Gastroesophageal sphincter (tissue), 4 donors: ENCODE results near the gene TIGAR. TPM values are rescaled to one million over a fixed set of nuclear protein-coding genes. Genes with fewer than 3 reads are reported as not detected.

ENCODE experiments used
- ATAC-seq: fragments of 150-250 bp; one replicate; pipeline ENCODE4 v1.9.1; 2016; ENCODE audit warnings: mild to moderate bottlenecking, moderate library complexity
- H3K27ac ChIP-seq, 4 donors: fragments of 200-600 bp; sonication (generic) in 3 of 4; 1 replicate in 3 of 4; 2 replicates in 1 of 4; pipeline ENCODE4 v1.5.1; 2016 to 2019
- H3K27me3 ChIP-seq: fragments of 200-600 bp; sonication (generic); one replicate; pipeline ENCODE4 v1.5.1; 2019
- H3K36me3 ChIP-seq, 2 donors: fragments of 200-600 bp; sonication (generic); one replicate each; pipeline ENCODE4 v1.5.1; 2019; ENCODE audit warnings: control low read depth in 1 of 2
- H3K4me1 ChIP-seq, 3 donors: fragments of 200-600 bp; sonication (generic); 1 replicate in 2 of 3; 2 replicates in 1 of 3; pipeline ENCODE4 v1.5.1; 2016 to 2019; ENCODE audit warnings: control low read depth in 2 of 3
- H3K4me3 ChIP-seq, 2 donors: fragments of 200-600 bp; sonication (generic); one replicate each; pipeline ENCODE4 v1.5.1; 2019; ENCODE audit warnings: mild to moderate bottlenecking in 1 of 2, moderate library complexity in 1 of 2
- H3K9me3 ChIP-seq, 3 donors: fragments of 200-600 bp; sonication (generic); one replicate each; pipeline ENCODE4 v1.5.1; 2017 to 2019; ENCODE audit warnings: control low read depth in 2 of 3
- CTCF ChIP-seq, 4 experiments: fragments of 200-600 bp in 2 of 4; fragments of 450-650 bp in 2 of 4; sonication (generic) in 1 of 4; IDR thresholded peaks; one replicate each; pipeline ENCODE4 v1.5.1; 2017 to 2019; ENCODE audit warnings: antibody characterized with exemption in 4 of 4, mild to moderate bottlenecking in 2 of 4, moderate library complexity in 2 of 4
- EP300 ChIP-seq: sonication (generic); formaldehyde crosslinking; IDR thresholded peaks from one replicate; pipeline ENCODE4 v1.6.1; 2017; ENCODE audit warnings: antibody characterized with exemption, mild to moderate bottlenecking
- POLR2A ChIP-seq, 2 donors: fragments of 450-650 bp; IDR thresholded peaks; one replicate each; pipeline ENCODE4 v1.6.1; 2017; ENCODE audit warnings: antibody characterized with exemption in 2 of 2, mild to moderate bottlenecking in 2 of 2, moderate library complexity in 1 of 2
- POLR2AphosphoS5 ChIP-seq: sonication (generic); formaldehyde crosslinking; IDR thresholded peaks from one replicate; pipeline ENCODE4 v1.6.1; 2017; ENCODE audit warnings: antibody characterized with exemption
- WGBS, 2 donors: methylation state at CpG; one replicate each; pipeline ENCODE4 v1.1.5; 2018; ENCODE audit warnings: low coverage in 1 of 2; 5-methylcytosine and 5-hydroxymethylcytosine counted together
- total RNA-seq, 4 donors: library from RNA; depleted of rRNA; stranded (reverse); fragments of >200 nt; gene quantifications; one replicate each; pipeline ENCODE4 v1.1.0, GENCODE V29; 2016

The TIGAR gene
- total RNA-seq, 4 donors from 2014 or later, result 4.6 to 10.5 (median 8.5) TPM

GRCh38 chr12:4379405-4379804 is 58.4 kb downstream of the TIGAR start, which contains the start of gene FGF23:
FGF23 (minus strand) TSS chr12:4379712; CDS start chr12:4379582, 130 bp downstream.
- WGBS, 2 donors, result 14% methylated on average over 1 of the region's 7 CpGs; no CpG with 5 or more reads in 1 of the 2 donors
- H3K27me3 ChIP-seq, result peaks cover 11% of the 10 kb centered on the region
- no peak for TF ChIP-seq CTCF (IDR thresholded peaks at IDR 0.05)
- no peak for TF ChIP-seq POLR2A (IDR thresholded peaks at IDR 0.05)
- TF ChIP-seq EP300, result no peak
- TF ChIP-seq POLR2AphosphoS5, result no peak
- no peaks in the 10 kb centered on the region for H3K4me1 ChIP-seq
- no peak within 1 kb of the TSS for H3K4me3 ChIP-seq
- H3K36me3 ChIP-seq, result no peaks in the 10 kb centered on the region
- no peaks in the 10 kb centered on the region for H3K9me3 ChIP-seq
- no peak within 1 kb of the TSS for H3K27ac ChIP-seq
- no peak for ATAC-seq

GRCh38 chr12:4380332-4380731 is 59.3 kb downstream of the TIGAR start:
- ATAC-seq, result no peak
- H3K27me3 ChIP-seq, result peaks cover 11% of the 10 kb centered on the region
- WGBS, 2 donors, result 54 to 63% methylated on average over 2 to 3 of the region's 4 CpGs
- no peaks in the 10 kb centered on the region for H3K4me1 ChIP-seq
- no peak overlapping the region for H3K27ac ChIP-seq
- no peak overlapping the region for H3K4me3 ChIP-seq
- H3K9me3 ChIP-seq, result no peaks in the 10 kb centered on the region
- H3K36me3 ChIP-seq, result no peaks in the 10 kb centered on the region
- TF ChIP-seq CTCF (IDR thresholded peaks at IDR 0.05), result no peak
- no peak for TF ChIP-seq POLR2A (IDR thresholded peaks at IDR 0.05)
- TF ChIP-seq EP300, result no peak
- TF ChIP-seq POLR2AphosphoS5, result no peak

- TF ChIP-seq CTCF (IDR thresholded peaks at IDR 0.05), result no peak
- TF ChIP-seq POLR2AphosphoS5, result no peak
- TF ChIP-seq EP300, result no peak
- TF ChIP-seq POLR2A (IDR thresholded peaks at IDR 0.05), result no peak
- peaks cover 11% of the 10 kb centered on the region for H3K27me3 ChIP-seq
- no peaks in the 10 kb centered on the region for H3K4me1 ChIP-seq
- no peak overlapping the region for H3K4me3 ChIP-seq
- no peaks in the 10 kb centered on the region for H3K9me3 ChIP-seq
- H3K36me3 ChIP-seq, result no peaks in the 10 kb centered on the region
- WGBS, 2 donors, result 48 to 80% methylated on average over 1 to 2 of the region's 8 CpGs
- no peak for ATAC-seq
- H3K27ac ChIP-seq, result no peak overlapping the region
Observed at GRCh38 chr12:4383304-4383865, 62.4 kb downstream of the TIGAR start.

GRCh38 chr12:4386801-4387200 is 65.8 kb downstream of the TIGAR start:
- H3K27ac ChIP-seq, result no peak overlapping the region
- TF ChIP-seq POLR2AphosphoS5 (no peak), CTCF (IDR thresholded peaks at IDR 0.05) (no peak), POLR2A (IDR thresholded peaks at IDR 0.05) (no peak), EP300 (no peak)
- no peaks in the 10 kb centered on the region for H3K27me3 ChIP-seq
- H3K4me1 ChIP-seq, result no peaks in the 10 kb centered on the region
- H3K9me3 ChIP-seq, result no peaks in the 10 kb centered on the region
- no peak overlapping the region for H3K4me3 ChIP-seq
- H3K36me3 ChIP-seq, result no peaks in the 10 kb centered on the region
- 64 to 74% methylated on average over 2 to 4 of the region's 4 CpGs for WGBS, 2 donors
- ATAC-seq, result no peak

GRCh38 chr12:4387607-4388006 is 66.6 kb downstream of the TIGAR start:
- Histone ChIP-seq H3K27me3 (peaks cover 5% of the 10 kb centered on the region), H3K9me3 (no peaks in the 10 kb centered on the region), H3K4me3 (no peak overlapping the region), H3K36me3 (no peaks in the 10 kb centered on the region), H3K4me1 (no peaks in the 10 kb centered on the region), H3K27ac (no peak overlapping the region)
- no peak for TF ChIP-seq POLR2AphosphoS5
- no peak for TF ChIP-seq CTCF (IDR thresholded peaks at IDR 0.05)
- no peak for TF ChIP-seq EP300
- no peak for TF ChIP-seq POLR2A (IDR thresholded peaks at IDR 0.05)
- WGBS, 2 donors, result 90 to 91% methylated on average over 2 to 5 of the region's 5 CpGs
- no peak for ATAC-seq
